Endodermal cell (in vitro differentiated cells): ENCODE measurements around the gene KCTD1. TPM values are rescaled to one million over a fixed set of nuclear protein-coding genes. Genes with fewer than 3 reads are reported as not detected.

Experiments
- DNase-seq: peaks from one replicate; pipeline ENCODE4 v3.0.0-alpha.2; 2017
- H3K27ac ChIP-seq: 2 replicates; pipeline ENCODE4 v1.5.1; 2013; ENCODE audit warnings: mild to moderate bottlenecking, low read depth, low read length, moderate library complexity
- H3K27me3 ChIP-seq: 2 replicates; pipeline ENCODE4 v1.6.1; 2013; ENCODE audit warnings: mild to moderate bottlenecking, low read length, moderate library complexity; ENCODE audit not compliant: insufficient read depth, control insufficient read depth, poor library complexity, severe bottlenecking
- H3K36me3 ChIP-seq: 2 replicates; pipeline ENCODE4 v1.7.0; 2013; ENCODE audit warnings: mild to moderate bottlenecking, low read length, moderate library complexity; ENCODE audit not compliant: control insufficient read depth, insufficient read depth
- H3K4me1 ChIP-seq: one replicate; pipeline ENCODE4 v1.7.0; 2013; ENCODE audit warnings: low read length; ENCODE audit not compliant: control insufficient read depth, insufficient read depth
- H3K4me3 ChIP-seq: 2 replicates; pipeline ENCODE4 v1.5.1; 2013; ENCODE audit warnings: mild to moderate bottlenecking, low read length, moderate library complexity
- H3K9ac ChIP-seq: 2 replicates; pipeline ENCODE4 v1.6.1; 2013; ENCODE audit warnings: mild to moderate bottlenecking, low read length, moderate library complexity; ENCODE audit not compliant: poor library complexity, severe bottlenecking; ENCODE audit errors: extremely low read depth
- H3K9me3 ChIP-seq: 2 replicates; pipeline ENCODE4 v1.6.1; 2013; ENCODE audit warnings: mild to moderate bottlenecking, low read length, moderate library complexity; ENCODE audit not compliant: control insufficient read depth
- H3K27ac Mint-ChIP-seq: 2 replicates; pipeline ENCODE4 v1.8.0; 2020; ENCODE audit warnings: mixed read lengths
- H3K27me3 Mint-ChIP-seq: 2 replicates; pipeline ENCODE4 v1.8.0; 2021; ENCODE audit warnings: mild to moderate bottlenecking, mixed read lengths; ENCODE audit not compliant: insufficient read depth
- H3K36me3 Mint-ChIP-seq: 2 replicates; pipeline ENCODE4 v1.8.0; 2020; ENCODE audit warnings: low read depth, mixed read lengths
- H3K4me1 Mint-ChIP-seq: 2 replicates; pipeline ENCODE4 v1.8.0; 2020; ENCODE audit warnings: mixed read lengths
- H3K4me3 Mint-ChIP-seq: 2 replicates; pipeline ENCODE4 v1.8.0; 2020; ENCODE audit warnings: mild to moderate bottlenecking, moderate library complexity, mixed read lengths
- H3K9me3 Mint-ChIP-seq: 2 replicates; pipeline ENCODE4 v1.8.0; 2020; ENCODE audit warnings: mild to moderate bottlenecking, mixed read lengths
- WGBS, 2 experiments: methylation state at CpG; one replicate each; pipeline versions ENCODE4 v1.1.5 to v1.1.7; 2013; ENCODE audit warnings: missing lambda C conversion rate in 2 of 2, mixed read lengths in 1 of 2; ENCODE audit not compliant: insufficient coverage in 1 of 2, insufficient read length in 1 of 2; 5-methylcytosine and 5-hydroxymethylcytosine counted together
- total RNA-seq, 2 donors: library from RNA; stranded (reverse); fragmentation: NEBNext Ultra II Directional in 1 of 2; extraction: Animal tissue kit (Norgen Biotek cat#: 25700) in 1 of 2; gene quantifications; 2 replicates in 1 of 2; 3 replicates in 1 of 2; pipeline ENCODE4 v1.2.1, GENCODE V29; 2021
- TF ChIP-seq, protein P1 (sequence below): fragments of 200-600 bp; sonication (generic); conservative IDR thresholded peaks from 2 replicates; pipeline ENCODE4 v1.5.0; 2021; ENCODE audit warnings: antibody characterized with exemption, mild to moderate bottlenecking

The KCTD1 gene
- total RNA-seq, 2 donors from 2014 or later, result 6.8 to 7.3 TPM

- Histone ChIP-seq H3K27ac (no peak overlapping the region), H3K36me3 (no peaks in the 10 kb centered on the region), H3K9ac (no peak overlapping the region), H3K27me3 (no peaks in the 10 kb centered on the region), H3K4me1 (no peaks in the 10 kb centered on the region), H3K9me3 (no peaks in the 10 kb centered on the region), H3K4me3 (no peak overlapping the region)
- Mint-ChIP-seq H3K27me3 (peaks cover 2% of the 10 kb centered on the region), H3K36me3 (no peaks in the 10 kb centered on the region), H3K4me3 (no peak overlapping the region), H3K4me1 (peaks cover 6% of the 10 kb centered on the region), H3K27ac (no peak overlapping the region), H3K9me3 (no peaks in the 10 kb centered on the region)
- 100% methylated on average over 1 of the region's 1 CpG; no CpG with 5 or more reads in 1 of the 2 experiments for WGBS, 2 experiments
- TF ChIP-seq, protein P1, sequence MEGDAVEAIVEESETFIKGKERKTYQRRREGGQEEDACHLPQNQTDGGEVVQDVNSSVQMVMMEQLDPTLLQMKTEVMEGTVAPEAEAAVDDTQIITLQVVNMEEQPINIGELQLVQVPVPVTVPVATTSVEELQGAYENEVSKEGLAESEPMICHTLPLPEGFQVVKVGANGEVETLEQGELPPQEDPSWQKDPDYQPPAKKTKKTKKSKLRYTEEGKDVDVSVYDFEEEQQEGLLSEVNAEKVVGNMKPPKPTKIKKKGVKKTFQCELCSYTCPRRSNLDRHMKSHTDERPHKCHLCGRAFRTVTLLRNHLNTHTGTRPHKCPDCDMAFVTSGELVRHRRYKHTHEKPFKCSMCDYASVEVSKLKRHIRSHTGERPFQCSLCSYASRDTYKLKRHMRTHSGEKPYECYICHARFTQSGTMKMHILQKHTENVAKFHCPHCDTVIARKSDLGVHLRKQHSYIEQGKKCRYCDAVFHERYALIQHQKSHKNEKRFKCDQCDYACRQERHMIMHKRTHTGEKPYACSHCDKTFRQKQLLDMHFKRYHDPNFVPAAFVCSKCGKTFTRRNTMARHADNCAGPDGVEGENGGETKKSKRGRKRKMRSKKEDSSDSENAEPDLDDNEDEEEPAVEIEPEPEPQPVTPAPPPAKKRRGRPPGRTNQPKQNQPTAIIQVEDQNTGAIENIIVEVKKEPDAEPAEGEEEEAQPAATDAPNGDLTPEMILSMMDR, result no peak
- DNase-seq, result no peak
Measured at GRCh38 chr18:26536032-26536431, 12.3 kb downstream of the KCTD1 start.

DNA sequence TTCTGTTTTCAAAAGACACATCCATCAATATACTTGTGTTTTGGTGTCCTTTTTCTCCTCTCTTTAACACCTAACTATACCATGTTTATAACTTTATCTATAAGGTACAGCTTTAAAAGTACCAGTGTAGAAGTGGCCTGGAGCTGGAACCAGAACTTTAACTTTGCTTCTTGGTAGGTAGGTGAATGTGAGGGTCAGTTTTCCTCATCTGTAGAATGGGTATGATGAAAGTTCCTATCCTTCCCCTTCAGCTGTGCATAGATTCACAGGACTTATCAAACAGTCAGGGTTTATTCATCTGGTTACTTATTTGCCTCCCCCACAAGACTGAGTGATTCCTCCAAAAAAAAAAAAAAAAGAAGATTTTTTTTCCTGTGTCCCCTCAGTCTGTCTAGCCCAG is 12.7 kb downstream of the KCTD1 start:
- no peaks in the 10 kb centered on the region for H3K27me3 Mint-ChIP-seq
- no peaks in the 10 kb centered on the region for H3K9me3 Mint-ChIP-seq
- H3K36me3 ChIP-seq, result no peaks in the 10 kb centered on the region
- no peak overlapping the region for H3K4me3 ChIP-seq
- no peak overlapping the region for H3K9ac ChIP-seq
- H3K4me1 ChIP-seq, result no peaks in the 10 kb centered on the region
- no peaks in the 10 kb centered on the region for H3K9me3 ChIP-seq
- TF ChIP-seq, protein P1, result no peak
- H3K27ac Mint-ChIP-seq, result no peak overlapping the region
- no peaks in the 10 kb centered on the region for H3K27me3 ChIP-seq
- H3K4me1 Mint-ChIP-seq, result peaks cover 6% of the 10 kb centered on the region
- no peaks in the 10 kb centered on the region for H3K36me3 Mint-ChIP-seq
- no peak overlapping the region for H3K27ac ChIP-seq
- DNase-seq, result no peak
- no peak overlapping the region for H3K4me3 Mint-ChIP-seq

- no peaks in the 10 kb centered on the region for H3K9me3 Mint-ChIP-seq
- Histone ChIP-seq H3K27ac (no peak overlapping the region), H3K4me1 (no peaks in the 10 kb centered on the region), H3K9ac (no peak overlapping the region), H3K9me3 (no peaks in the 10 kb centered on the region), H3K36me3 (no peaks in the 10 kb centered on the region), H3K27me3 (no peaks in the 10 kb centered on the region), H3K4me3 (no peak overlapping the region)
- no peak overlapping the region for H3K4me3 Mint-ChIP-seq
- TF ChIP-seq, protein P1, result no peak
- H3K4me1 Mint-ChIP-seq, result peaks cover 6% of the 10 kb centered on the region
- peak overlapping the region; percentile 57 for H3K27ac Mint-ChIP-seq
- DNase-seq, result peak; percentile 66
- H3K36me3 Mint-ChIP-seq, result no peaks in the 10 kb centered on the region
- WGBS, 2 experiments, result 71 to 92% methylated on average over 4 to 8 of the region's 9 CpGs
- H3K27me3 Mint-ChIP-seq, result no peaks in the 10 kb centered on the region
Measured at GRCh38 chr18:26532367-26533340, 15.7 kb downstream of the KCTD1 start.
